ENCODE data around the gene RANBP17.

The RANBP17 gene

GRCh38 chr5:171143171-171143570, 281.4 kb downstream of the RANBP17 start:
- no peak for TF ChIP-seq SPI1 (IDR thresholded peaks at IDR 0.05; ENCODE audit: borderline replicate concordance, low read depth)
- TF ChIP-seq GABPA (IDR thresholded peaks at IDR 0.05; ENCODE audit: low read depth) = no peak
- no peak for TF ChIP-seq REST (IDR thresholded peaks at IDR 0.05; ENCODE audit: insufficient replicate concordance, low read depth)
- no peak for TF ChIP-seq CTCF (IDR thresholded peaks at IDR 0.05; ENCODE audit: insufficient read depth, low read length)
- no peak for TF ChIP-seq POLR2AphosphoS5 (IDR thresholded peaks at IDR 0.05; ENCODE audit: low read depth)
- DNase-seq (ENCODE audit: low read depth in 1 of 2, low spot score in 1 of 2) = no peak
- no peaks in the 10 kb centered on the region for H3K27me3 ChIP-seq (ENCODE audit: insufficient read depth, poor library complexity, severe bottlenecking)
- no peak overlapping the region for H3K27ac ChIP-seq (replicated peaks)
- no peak overlapping the region for H3K4me3 ChIP-seq (replicated peaks; ENCODE audit: insufficient read depth, low read length)

GRCh38 chr5:171143926-171144325, 282.1 kb downstream of the RANBP17 start:
- no peak overlapping the region for H3K4me3 ChIP-seq (replicated peaks; ENCODE audit: insufficient read depth, low read length)
- TF ChIP-seq POLR2AphosphoS5 (IDR thresholded peaks at IDR 0.05; ENCODE audit: low read depth) (no peak), REST (IDR thresholded peaks at IDR 0.05; ENCODE audit: insufficient replicate concordance, low read depth) (no peak), SPI1 (IDR thresholded peaks at IDR 0.05; ENCODE audit: borderline replicate concordance, low read depth) (no peak), CTCF (IDR thresholded peaks at IDR 0.05; ENCODE audit: insufficient read depth, low read length) (no peak)
- no peak overlapping the region for H3K27ac ChIP-seq (replicated peaks)
- DNase-seq (ENCODE audit: low read depth in 1 of 2, low spot score in 1 of 2) = no peak
- H3K27me3 ChIP-seq (ENCODE audit: insufficient read depth, poor library complexity, severe bottlenecking) = no peaks in the 10 kb centered on the region

GRCh38 chr5:171149333-171149732, 287.5 kb downstream of the RANBP17 start:
- TF ChIP-seq CTCF (IDR thresholded peaks at IDR 0.05; ENCODE audit: insufficient read depth, low read length) = no peak
- TF ChIP-seq REST (IDR thresholded peaks at IDR 0.05; ENCODE audit: insufficient replicate concordance, low read depth) = no peak
- no peak for TF ChIP-seq SPI1 (IDR thresholded peaks at IDR 0.05; ENCODE audit: borderline replicate concordance, low read depth)
- TF ChIP-seq POLR2AphosphoS5 (IDR thresholded peaks at IDR 0.05; ENCODE audit: low read depth) = no peak
- no peak for TF ChIP-seq GABPA (IDR thresholded peaks at IDR 0.05; ENCODE audit: low read depth)
- no peak overlapping the region for H3K27ac ChIP-seq (replicated peaks)
- no peak for DNase-seq (ENCODE audit: low read depth in 1 of 2, low spot score in 1 of 2)
- no peaks in the 10 kb centered on the region for H3K27me3 ChIP-seq (ENCODE audit: insufficient read depth, poor library complexity, severe bottlenecking)
- H3K4me3 ChIP-seq (replicated peaks; ENCODE audit: insufficient read depth, low read length) = no peak overlapping the region

Measured in HL-60 (cell line).